Measurements from ENCODE around the gene PCSK5.

Gene PCSK5

DNA sequence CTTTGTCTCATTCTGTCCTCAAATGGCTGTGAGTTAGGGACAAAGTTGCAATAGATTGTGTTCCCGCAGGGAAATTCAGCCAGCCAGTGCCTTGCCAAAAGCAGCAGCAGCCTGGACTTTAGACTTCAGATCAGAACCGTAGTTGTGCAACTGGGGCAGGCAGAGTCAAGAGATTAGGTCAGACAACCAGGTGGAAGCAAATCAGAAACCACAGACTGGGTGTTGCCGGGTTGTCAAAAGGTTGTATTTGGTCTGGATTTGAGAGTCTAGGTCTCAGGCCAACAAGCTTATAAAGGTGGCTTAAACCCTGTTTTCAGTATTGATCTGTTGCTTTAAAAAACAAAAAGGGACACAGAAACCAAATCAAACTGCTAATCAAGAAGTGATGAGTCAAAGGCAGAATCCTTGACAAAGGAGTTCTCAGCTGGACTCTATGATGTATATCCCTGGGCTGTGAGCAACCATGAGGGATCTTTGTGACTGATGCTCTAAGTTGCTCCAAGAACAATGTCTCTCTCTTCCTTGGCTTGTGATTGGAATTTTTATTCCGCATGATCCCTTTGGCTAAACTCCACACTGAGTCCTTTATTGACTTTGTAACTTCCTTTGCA, 482.8 kb downstream of the PCSK5 start:
- DNase-seq = no peak

DNA sequence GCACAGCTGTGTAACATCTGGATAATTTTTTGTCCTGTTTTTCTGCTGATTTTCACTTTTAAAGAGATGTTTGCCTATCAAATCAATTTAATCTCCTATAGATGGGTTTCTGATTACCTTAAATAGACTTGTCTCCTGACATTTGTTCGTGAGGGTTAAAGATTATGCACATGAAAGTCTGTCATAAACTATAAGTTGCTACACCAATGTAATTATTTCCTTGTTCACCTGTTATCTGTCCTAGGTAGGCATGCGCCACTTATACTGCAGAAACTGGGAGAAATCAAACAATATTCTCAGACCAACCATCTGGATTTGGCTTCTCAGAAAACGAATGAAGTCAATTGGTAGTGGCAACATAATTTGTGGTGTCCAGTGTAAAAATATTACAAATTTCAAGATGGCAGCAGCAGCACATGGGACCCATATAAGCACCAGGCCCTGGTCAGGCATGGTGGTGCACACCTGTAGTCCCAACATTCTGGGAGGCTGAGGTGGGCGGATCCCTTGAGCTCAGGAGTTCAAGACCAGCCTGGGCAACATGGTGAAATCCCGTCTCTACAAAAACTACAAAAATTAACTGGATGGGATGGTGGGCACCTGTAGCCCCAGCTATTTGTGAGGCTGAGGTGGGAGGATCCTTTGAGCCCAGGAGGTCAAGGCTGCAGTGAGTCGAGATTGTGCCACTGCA, 483.5 kb downstream of the PCSK5 start:
- no peak for DNase-seq

DNA sequence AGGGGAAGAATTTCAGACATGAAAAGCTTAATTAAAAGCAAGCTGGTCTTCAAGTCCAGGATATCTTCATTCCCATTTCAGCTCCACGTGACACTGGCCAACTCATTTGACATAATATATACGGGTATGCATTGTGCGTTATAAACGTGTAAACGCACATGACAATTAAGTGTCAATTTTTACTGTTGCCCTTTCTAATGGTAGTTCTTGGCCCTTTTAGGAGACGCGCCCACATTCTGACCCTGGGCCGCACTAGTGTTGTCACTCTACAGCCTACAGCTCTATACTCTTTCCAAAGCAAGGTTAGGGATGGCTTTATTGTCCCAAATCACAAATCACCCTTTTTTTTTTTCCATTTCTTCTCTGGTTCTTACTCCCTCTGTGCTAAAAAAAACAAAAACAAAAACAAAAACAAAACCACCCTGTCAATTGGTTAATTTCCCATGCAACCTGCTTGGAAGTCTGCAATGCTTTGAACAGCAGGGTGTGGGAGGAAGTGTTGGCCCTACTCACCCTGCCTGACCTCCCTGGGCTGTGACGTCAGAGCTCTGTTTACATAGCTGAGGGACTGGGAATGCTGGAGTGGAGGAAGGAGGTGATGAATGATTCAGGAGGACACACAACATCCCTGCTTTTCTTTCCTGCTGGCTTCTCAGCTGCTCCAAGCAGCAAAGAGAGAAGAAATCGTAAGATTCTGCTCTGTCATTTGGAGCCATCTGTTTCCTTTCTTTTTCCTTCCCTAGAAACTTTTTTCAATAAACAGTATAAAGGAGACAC, 484.5 kb downstream of the PCSK5 start:
- no peak for DNase-seq

DNA sequence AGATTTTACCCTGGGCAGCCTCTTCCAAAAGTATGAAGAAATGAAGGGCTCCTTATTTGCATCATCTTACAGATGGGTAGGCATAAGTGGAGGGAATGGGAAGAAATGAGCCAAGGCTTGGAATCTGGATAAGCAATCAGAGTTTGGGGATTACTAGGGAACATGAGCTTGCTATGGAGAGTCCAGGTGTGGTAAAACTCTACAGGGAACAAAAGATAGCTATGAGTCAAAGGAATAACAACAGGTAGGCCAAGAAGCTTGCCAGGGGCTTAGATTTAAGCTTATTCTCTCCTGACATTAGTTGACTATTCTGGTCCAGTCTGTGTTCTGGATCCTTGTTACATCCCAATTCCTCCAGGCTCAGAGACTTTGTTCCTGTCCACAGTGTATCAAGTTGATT, 487.3 kb downstream of the PCSK5 start:
- no peak for DNase-seq

DNA sequence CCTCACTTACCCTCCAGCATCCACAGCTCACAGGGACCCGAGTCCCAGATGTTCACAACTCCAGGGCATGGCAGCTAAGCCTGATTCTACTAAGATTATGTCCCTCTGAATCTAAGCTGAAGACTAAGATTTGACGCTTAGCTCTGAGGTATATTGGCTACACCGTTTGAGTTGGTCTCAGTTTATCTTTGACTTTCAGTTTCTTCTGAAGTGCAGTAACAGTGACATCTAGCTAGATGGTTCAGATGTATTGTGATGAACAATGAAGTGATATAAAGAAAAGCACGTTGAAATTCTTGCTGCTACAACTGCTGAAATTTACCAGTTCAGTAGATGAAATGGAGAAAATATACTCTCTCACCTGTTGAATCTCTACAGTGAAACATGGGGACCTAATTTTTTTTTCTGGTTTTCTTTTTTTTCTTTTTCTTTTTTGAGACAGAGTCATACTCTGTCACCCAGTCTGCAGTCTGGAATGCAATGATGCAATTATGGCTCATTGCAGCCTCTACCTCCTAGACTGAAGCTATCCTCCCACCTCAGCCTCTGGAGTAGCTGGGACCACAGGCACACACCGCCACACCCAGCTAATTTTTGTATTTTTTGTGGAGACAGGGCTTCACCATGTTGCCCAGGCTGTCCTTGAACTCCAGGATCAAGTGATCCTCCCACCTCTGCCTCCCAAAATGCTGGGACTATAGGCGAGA, 488.0 kb downstream of the PCSK5 start:
- DNase-seq = no peak

DNA sequence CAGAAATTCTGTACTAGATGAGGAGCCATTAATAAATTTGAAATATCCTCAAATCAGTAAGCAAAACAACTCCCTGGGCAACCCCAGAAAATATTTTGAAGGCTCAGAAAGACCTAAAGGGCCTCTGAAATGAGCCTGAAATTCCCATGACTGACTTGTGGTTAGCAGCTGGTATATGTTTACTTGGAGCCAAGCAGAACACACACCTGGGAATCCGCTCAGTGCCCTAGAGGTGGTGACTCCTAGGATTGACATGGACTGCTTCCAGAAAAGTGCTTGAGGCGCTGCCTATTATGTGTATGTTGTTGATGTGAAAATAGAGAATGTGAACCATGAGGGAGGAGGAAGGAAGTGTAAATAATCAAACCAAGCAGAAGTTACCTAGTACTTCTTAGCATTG, 489.0 kb downstream of the PCSK5 start:
- DNase-seq = no peak

DNA sequence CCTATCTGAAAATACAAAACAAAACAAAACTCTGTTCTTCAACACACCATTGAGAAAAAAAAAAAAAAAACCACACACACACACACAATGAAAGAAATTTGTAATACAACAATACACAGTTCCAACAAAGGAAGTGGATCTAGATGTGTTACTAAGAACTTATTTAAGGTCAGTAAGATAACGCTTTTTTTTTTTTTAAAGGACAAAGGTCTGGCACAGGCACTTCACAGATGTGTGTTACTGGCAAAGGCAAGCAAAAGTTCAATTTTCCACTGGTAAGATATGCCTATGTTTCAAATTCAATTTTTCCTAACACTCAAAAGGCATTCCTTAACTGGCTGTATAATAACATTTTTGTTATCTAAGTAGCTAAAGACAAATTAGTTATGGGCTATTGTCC, 500.2 kb downstream of the PCSK5 start:
- DNase-seq = no peak

DNA sequence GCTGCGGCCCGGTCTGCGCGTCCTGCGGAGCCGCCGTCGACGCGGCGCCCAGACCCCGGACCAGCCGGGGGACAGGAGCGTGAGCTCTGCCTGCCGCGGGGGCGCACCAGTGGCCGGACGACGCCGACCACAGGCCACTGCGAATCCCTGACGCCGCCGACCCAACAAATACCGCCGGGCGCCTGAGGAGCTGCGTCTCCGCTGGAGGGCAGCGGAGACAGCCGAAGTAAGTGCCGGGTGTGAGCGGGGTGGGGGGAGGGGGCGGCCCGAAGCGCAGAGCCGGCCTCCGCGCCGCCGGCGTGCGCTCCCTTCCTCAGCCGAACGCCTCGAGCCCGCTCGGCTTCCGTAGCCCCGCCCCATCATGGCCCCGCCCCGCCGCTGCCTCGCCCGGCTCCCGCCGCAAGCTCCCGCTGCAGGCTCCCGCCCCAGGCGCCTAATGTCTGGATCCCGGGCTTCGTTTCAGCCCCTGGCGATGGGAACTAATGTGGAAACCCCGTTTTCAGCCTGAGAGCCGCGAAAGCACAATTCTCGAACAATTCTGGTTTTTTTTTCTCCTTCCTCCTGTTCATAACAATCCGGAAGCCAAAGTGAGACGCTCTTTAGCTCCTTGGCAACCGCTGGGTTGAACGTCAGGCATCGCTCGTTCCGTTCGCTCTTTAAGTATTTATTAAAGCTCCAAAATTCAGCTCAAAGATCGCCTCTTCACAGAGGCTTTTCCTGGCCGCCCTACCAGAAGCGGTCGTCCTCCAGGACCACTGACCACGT, 503.9 kb downstream of the PCSK5 start, which contains the start of gene RFK:
Gene RFK, minus strand, starts transcription at position 232 of the 765 bp plus-strand sequence. CDS start 255 bp downstream, outside the sequence.
- DNase-seq = peak; percentile 91

DNA sequence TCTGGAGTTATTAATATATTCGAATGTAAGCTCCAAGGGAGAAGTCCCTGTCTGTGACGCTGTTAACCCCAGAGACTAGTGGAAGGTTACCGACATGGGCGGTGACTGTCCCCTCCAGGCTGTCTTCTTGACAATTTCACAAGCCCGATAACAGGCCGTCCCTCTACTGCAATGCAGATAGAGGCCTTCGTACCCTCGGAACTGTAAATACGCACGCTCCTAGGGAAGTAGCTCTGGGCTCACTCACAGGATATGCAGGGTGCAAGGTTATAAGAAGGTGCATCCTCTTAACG, 504.4 kb downstream of the PCSK5 start:
- DNase-seq = peak; percentile 30 to 34

DNA sequence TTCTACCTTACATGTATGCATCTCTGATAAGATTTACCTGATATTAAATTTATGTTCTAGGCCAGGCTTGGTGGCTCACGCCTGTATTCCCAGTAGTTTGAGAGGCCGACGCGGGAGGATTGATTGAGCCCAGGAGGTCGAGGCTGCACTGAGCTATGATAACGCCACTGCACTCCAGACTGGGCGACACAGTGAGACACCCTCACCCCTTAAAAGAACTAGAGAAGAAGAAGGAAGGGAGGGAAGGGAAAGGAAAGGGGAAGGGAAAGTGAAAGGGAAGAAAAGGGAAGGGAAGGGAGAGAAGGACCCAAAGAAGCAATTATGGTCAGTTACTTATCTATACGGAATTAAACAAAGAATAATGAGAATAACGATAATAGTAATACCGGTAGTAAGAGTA, 504.9 kb downstream of the PCSK5 start:
- no peak for DNase-seq

DNA sequence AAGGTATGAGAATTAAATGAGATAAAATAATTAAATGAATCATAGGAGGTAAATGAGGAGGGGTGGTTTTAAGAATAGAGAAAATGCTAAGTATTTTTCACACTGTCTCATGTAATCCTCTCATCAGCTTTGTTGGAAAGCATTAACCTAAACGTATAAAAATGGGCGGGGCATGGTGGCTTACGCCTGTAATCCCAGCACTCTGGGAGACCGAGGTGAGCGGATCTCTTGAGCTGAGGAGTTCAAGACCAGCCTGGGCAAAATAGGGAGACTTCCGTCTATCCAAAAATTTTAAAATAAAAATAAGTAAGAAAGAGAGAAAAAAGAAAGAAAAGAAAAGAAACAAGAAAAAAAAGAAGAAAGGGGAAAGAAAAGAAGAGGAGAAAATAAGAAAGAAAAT, 505.7 kb downstream of the PCSK5 start:
- no peak for DNase-seq

DNA sequence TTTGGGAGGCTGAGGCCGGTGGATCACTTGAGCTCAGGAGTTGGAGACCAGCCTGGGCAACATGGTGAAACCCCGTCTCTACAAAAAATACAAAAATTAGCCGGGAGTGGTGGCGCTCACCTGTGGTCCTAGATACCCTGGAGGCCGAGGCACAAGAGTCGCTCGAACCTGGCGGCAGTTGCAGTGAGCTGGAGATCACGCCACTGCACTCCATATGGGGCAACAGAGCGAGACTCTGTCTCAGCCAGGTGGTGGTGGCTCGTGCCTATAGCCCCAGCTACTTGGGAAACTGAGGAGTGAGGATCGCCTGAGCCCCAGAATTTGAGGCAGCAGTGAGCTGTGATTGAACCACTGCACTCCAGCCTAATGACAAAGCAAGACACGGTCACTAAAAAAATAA, 506.1 kb downstream of the PCSK5 start:
- no peak for DNase-seq

DNA sequence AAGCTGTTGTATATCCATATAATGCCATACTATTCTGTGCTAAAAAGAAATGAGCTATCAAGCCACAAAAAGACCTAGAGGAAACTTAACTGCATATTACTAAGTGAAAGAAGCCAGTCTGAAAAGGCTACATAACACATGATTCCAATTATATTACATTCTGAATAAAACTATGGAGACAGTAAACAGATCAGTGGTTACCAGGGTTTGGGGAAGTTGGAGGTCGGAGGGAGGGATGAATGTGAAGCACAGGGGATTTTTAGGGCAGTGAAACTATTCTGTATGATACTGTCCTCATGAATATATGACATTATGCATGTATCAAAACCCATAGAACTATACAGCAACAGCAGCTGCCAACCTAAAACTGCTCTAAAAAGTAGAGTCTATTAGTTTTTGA, 509.4 kb downstream of the PCSK5 start:
- DNase-seq = no peak

DNA sequence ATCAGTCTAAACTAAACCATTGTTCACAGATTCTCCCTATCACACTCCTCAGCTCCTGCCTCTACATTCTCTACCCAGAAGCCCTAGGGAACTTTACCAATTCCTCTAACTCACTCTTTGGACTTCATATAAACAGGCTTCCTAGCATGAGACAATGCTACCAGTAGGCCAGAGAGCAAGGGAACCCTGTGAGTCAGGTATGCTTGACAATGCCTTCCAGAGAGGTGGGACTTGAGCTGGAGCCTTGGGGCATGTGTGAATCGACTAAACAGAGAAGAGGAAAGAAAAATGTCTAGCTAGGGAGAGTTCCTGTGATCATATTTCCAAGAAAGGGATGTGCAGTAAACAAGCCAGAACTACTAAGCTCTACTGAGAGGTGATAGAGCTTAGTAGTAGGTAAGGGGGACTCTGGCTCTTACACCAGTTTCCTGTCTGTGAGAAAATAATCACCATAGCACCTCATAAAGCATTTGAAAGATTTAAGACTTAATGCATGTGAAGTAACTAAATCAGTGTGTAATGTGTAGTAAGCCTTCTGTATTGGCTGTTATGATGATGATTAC, 510.1 kb downstream of the PCSK5 start:
- no peak for DNase-seq

DNA sequence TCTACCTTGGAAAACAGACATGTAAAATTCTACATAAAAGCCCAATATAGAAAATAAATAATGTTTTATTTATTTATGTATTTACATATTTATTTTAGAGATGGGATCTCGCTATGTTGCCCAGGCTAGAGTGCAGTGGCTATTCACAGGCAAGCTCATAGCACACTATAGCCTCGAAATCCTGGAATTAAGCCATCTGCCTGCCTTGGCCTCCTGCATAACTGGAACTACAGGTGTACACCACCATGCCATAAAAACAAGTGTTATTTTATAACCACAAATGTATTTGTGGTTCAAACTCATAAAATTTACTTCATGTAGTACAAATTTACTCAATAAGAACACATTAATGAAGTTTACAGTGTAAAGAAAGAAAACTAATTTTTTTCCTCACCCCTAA, 510.7 kb downstream of the PCSK5 start:
- no peak for DNase-seq

DNA sequence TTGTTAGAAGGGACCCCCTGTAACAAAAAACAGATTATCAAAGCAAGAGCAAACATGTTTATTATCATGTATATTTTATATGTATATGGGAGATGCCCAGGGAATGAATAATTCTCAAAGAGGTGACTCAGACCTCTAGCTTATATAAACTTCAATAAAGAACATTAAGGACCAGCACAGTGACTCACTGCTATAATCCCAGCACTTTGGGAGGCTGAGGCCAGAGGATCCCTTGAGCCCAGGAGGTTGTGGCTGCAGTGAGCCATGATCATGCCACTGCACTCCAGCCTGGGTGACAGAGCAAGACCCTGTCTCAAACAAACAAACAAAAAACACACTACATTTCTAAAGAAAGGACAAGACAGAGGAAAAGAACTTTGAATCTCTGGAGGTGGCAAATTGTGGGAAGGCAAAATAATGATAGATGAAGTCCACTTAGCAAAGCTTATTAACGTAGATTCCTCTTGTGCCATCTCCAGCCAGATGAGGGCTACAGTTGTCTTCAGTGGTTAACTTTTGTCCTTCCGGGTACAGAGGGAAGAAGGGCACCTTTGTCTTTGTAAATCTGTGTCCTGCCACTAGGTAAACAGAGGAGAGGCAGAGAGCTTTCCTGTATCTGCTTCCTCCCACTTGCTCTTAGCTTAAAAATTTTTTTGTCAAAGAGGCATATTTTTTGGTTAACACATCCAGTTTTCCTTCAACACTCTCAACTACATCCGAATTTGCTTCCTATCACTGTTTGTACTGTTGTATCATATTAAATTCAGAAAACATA, 511.3 kb downstream of the PCSK5 start:
- DNase-seq = no peak

DNA sequence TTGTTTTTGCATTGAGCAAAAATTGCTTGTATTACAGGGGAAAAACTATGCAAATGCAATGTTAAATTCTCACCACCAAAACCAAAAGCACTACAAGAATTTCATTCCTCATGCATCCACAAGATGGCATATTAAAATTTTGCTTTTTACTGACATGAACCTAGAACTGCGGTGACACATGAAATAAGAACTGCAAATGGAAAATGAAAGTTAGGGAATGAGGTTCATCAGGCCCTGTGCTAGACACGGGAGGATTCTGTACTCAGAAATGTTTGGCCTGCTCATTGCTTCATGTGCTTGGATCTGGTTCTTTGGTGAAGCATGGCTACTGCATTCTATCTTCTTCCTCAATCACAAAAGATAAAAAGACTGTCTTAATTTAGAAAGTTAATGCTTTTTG, 512.9 kb downstream of the PCSK5 start:
- no peak for DNase-seq

DNA sequence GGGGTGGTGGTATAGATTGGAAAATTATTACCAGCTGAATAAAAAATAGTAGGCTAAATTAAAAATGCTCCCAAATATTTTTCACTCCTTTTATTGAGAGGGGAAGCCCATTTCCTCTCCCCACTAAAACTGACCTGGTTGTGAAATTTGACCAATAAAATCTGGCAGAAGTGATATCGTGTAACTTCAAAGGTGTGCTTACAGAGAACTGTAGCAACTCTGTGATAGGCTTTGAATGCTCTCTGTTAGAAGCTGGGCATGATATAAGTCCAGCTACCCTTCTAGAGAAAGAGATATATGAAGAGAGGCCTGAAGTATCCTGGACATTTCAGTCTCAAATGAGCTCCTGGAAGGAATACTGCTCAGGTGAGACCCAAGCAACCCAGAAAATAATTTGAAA, 513.9 kb downstream of the PCSK5 start:
- no peak for DNase-seq

DNA sequence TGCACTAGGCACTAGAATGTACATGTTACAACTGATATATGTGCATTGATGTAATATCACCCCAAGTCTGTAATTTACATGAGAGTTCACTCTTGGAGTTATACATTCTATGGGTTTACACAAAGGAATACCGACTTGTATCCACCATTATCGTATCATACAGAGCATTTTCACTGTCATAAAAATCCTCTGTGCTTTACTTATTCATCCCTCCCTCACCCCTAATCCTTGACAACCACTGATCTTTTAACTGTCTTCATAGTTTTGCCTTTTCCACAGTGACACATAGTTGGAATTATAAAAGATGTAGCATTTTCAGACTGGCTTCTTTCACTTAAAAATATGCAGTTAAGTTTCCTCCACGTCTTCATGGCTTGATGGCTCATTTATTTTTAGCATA, 514.9 kb downstream of the PCSK5 start:
- no peak for DNase-seq

DNA sequence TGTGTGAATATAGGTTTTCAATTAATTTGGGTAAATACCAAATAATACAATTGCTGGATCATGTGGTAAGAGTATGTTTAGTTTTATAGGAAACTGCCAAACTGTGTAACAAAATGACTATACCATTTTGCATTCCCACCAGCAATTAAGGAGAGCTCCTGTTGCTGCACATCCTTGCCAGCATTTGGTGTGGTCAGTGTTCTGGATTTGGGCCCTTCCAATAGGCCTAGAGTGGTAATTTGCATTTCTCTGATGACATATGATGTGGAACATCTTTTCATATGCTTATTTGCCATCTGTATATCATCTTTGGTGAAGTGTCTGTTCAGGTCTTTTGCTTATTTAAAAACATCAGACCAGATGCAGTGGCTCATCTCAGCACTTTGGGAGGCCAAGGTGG, 515.4 kb downstream of the PCSK5 start:
- no peak for DNase-seq
